ENCODE results near the gene ITPA.

Gene ITPA

GRCh38 chr20:3237011-3237957 is 28.0 kb downstream of the ITPA start:
- ChIA-PET CTCF (interaction anchor here (0.8 to 0.9 kb wide), 3 partner anchors 18 to 36 kb away, joined by 3 read pairs; no protein-coding TSS in a partner anchor), POLR2A (no interaction called here)
- no peak for TF ChIP-seq CTCF (IDR thresholded peaks at IDR 0.05; ENCODE audit: control extremely low read depth, extremely low read depth, low read depth, missing control alignments)
- no peak for DNase-seq (ENCODE audit: extremely low spot score)

- DNase-seq (ENCODE audit: extremely low spot score): no peak
- ChIA-PET POLR2A (no interaction called here), CTCF (no interaction called here)
- TF ChIP-seq CTCF (IDR thresholded peaks at IDR 0.05; ENCODE audit: control extremely low read depth, extremely low read depth, low read depth, missing control alignments): no peak
These were observed 28.8 kb downstream of the ITPA start for GRCh38 chr20:3237958-3238615.

GRCh38 chr20:3238616-3239025 is 29.3 kb downstream of the ITPA start:
- no peak for TF ChIP-seq CTCF (IDR thresholded peaks at IDR 0.05; ENCODE audit: control extremely low read depth, extremely low read depth, low read depth, missing control alignments)
- CTCF ChIA-PET: interaction anchor here (1.6 kb wide), 1 partner anchor 12 kb away, joined by 5 read pairs; no protein-coding TSS in a partner anchor
- DNase-seq (ENCODE audit: extremely low spot score): peak; percentile 66
- POLR2A ChIA-PET: no interaction called here

GRCh38 chr20:3239026-3239866 is 29.9 kb downstream of the ITPA start, which contains the start of gene SLC4A11:
Gene SLC4A11, minus strand, starts transcription at chr20:3239190. Its CDS starts 53 bp downstream, at chr20:3239137.
- ChIA-PET CTCF (interaction anchor here (1.1 to 1.6 kb wide), 3 partner anchors 10 to 13 kb away, joined by 3 to 5 read pairs (median 5); no protein-coding TSS in a partner anchor), POLR2A (no interaction called here)
- no peak for TF ChIP-seq CTCF (IDR thresholded peaks at IDR 0.05; ENCODE audit: control extremely low read depth, extremely low read depth, low read depth, missing control alignments)
- peak; percentile 80 for DNase-seq (ENCODE audit: extremely low spot score)

GRCh38 chr20:3239867-3240775 is 30.8 kb downstream of the ITPA start:
- POLR2A ChIA-PET: no interaction called here
- CTCF ChIA-PET: interaction anchor here (1.1 to 1.6 kb wide), 3 partner anchors 9 to 12 kb away, joined by 3 to 5 read pairs (median 5); no protein-coding TSS in a partner anchor
- no peak for DNase-seq (ENCODE audit: extremely low spot score)
- TF ChIP-seq CTCF (IDR thresholded peaks at IDR 0.05; ENCODE audit: control extremely low read depth, extremely low read depth, low read depth, missing control alignments): no peak

All from GM10248 (cell line).